ENCODE measurements around the gene ANKRD13A.

- TF ChIP-seq CTCF (IDR thresholded peaks at IDR 0.05) (no peak), POLR2A (IDR thresholded peaks at IDR 0.05) (no peak)
Observed at GRCh38 chr12:110062241-110062640, 63.0 kb downstream of the ANKRD13A start.

Measured in ovary (tissue), 3 donors.